ENCODE data around the gene DPP3.

The DPP3 gene

DNA sequence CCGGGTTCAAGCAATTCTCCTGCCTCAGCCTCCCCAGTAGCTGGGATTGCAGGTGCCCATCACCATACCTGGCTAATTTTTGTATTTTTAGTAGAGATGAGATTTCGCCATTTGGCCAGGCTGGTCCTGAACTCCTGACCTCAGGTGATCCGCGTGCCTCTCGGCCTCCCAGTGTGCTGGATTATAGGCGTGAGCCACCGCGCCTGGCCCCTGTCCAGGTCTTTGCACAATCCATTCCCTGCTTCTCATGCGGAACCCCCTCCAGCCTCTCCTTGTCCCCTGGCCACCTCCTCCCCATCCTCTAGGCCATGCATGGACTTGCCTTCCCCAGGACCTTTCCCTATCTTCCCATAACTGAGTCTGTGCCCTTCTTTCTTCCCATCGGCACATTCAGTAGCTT is 8.7 kb downstream of the DPP3 start:
- DNase-seq, result no peak

DNA sequence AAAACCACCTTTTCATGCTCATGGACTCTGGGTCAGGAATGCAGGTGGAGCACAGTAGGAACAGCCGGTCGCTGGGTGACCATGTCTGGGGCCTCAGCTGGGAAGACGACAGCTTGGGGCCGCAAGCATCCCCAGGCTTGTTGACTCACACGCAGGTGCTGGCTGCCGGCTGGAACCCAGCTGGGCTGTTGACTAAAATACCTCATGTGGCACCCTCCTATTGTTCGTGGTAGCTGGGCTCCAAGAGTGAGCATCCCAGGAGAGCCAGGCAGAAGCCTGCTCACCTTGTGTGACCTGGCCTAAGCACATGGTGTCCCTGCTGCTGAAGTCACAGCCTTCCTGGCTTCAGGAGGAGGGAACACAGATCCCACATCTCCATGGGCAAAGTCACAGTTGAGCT is 9.4 kb downstream of the DPP3 start:
- DNase-seq, result no peak

DNA sequence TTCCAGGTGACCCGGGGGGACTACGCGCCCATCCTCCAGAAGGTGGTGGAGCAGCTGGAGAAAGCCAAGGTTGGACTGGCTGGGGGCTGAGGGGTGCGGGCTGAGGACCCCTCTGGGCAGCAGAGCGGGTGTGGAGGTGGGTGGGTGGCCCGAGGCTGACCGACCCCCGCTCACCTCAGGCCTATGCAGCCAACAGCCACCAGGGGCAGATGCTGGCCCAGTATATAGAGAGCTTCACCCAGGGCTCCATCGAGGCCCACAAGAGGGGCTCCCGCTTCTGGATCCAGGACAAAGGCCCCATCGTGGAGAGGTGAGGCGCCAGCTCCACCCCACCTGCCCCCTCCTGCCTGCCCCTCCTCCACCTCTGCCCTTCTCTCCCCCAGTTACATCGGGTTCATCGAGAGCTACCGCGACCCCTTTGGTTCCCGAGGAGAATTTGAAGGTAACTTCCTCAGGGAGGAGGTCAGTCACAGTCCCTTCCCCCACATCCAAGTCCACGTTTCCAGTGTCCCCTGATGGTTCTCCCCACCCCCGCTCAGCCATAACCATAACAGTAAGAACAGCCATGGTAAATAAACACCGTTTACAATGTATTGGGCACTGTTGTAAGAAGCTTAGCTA is 11.2 kb downstream of the DPP3 start:
- DNase-seq, result no peak

DNA sequence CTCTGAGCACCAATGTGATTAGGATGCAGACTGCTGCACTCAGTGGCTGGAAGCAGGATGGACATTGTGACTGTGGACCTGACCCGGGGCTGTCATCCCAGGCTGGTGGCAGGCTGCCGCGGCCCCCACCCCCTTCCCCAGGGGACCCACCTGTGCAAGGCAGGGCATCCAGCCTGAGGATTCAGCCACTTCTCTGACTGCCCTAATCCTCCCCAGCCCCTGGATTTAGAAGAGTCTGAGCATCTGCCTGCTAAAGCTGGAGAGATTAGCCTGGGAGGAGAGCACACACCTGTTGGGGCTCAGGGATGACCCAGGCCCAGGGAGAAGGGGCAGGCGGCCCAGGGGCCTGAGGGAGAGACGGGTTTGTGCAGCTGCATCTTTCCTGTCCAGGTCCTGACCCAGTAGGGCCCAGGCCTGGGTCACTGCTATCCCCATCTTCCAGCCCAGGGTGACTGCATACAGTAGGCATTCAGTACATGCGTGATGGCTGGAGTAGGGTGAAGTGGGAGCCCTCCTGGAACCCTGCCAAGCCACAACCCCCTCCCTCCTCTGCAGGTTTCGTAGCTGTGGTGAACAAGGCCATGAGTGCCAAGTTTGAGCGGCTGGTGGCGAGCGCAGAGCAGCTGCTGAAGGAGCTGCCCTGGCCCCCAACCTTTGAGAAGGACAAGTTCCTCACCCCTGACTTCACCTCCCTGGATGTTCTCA is 12.1 kb downstream of the DPP3 start:
- no peak for DNase-seq

DNA sequence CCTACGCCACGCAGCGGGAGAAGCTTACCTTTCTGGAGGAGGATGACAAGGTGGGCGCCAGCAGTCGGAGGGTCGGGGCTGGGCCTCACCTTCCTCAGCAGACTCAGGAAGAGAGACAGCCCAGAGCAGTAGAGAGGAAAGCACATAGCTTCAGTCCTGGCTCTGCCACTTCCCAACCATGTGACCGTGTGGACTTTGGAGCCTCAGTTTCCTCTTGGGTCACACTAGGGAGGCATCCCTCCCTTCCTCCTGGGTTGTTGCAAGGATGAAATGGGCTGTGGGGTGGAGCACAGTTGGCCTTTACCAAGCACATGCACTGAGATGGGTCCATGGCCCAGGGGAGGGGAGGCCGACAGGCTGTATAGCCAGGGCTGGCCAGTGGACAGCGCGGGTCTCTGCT is 12.9 kb downstream of the DPP3 start:
- DNase-seq, result no peak

- DNase-seq, result no peak
These were observed 14.2 kb downstream of the DPP3 start for GRCh38 chr11:66494458-66494857.

DNA sequence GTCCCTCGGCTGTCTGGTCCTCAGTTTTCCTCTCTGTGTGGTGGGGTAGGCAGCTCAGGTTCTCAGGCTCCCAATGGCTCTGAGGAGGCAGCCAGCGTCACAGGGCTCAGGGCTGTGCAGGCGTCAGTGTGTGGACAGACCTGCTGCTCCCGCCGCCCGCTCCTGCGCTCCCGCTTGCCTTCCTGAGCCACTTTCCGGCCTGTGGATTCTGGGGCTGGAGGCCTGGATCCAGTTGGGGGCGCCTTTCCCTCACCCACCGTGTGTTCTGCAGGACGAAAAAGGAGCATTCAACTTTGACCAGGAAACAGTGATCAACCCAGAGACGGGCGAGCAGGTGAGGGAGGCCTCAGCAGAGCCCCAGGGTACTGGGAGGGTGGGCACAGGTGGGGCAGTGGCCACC is 14.7 kb downstream of the DPP3 start:
- no peak for DNase-seq

GRCh38 chr11:66495401-66495854 is 15.2 kb downstream of the DPP3 start:
- DNase-seq, result no peak

- no peak for DNase-seq
These were observed 17.0 kb downstream of the DPP3 start for GRCh38 chr11:66497206-66497605.

GRCh38 chr11:66498506-66498905 is 18.3 kb downstream of the DPP3 start:
- no peak for DNase-seq

DNA sequence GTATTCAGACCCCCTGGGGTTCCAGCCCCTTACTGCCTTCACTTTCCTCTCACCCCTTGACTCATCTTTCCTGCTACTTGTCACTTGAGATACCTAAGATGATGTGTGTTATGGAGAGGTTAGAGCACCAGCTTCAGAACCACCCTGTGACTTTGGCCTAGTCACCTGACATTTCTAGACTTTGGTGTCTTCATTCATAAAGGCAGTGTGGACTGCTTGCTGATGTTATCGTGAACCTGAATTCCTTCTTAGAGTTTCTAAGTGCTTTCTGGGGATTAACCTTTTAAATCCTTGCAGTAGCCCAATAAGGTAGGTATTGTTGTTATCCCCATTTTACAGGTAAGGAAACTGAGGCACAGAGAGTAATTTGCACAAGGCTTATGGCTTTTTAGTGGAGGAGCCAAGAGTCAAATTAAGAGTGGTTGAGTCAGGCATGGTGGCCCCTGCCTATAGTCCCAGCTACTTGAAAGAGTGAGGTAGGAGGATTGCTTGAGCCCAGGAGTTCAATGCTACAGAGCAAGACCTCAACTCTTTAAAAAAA is 25.1 kb downstream of the DPP3 start:
- DNase-seq, result no peak

- no peak for DNase-seq
These were observed 28.9 kb downstream of the DPP3 start for GRCh38 chr11:66509131-66509561.

DNA sequence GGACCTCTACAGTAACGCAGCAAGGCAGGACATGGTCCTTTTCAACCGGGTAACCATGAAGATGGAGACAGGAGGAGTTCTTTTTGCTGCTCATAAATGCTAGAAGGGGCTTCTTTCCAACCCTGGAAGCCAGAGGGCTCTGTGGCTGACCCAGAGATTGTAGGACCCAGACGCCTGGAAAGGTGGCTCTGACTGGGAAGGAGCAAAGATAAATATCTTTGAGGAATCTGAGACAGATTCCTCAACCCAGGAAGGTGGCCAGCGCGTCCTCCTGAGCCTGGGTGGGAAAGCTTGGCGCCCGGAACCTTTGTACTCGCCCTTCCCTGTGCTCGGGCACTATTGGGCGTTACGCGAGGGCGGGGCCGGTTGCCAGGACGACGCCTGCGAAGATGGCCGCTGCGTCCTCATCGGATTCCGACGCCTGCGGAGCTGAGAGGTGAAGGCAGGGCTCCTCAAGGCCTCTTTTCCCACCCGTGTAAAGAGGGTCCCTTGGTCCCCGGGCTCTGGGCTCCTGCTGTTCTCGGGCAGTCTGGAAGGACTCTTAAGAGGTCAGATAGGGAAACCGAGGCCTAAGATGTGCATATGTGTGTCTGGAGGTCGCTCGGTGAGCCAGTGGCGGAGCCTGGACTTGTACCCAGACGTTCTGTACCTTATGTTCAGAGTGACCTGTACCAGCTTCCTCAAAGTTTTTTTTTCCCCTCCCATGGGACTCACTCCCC is 30.2 kb downstream of the DPP3 start, which contains the start of gene BBS1:
BBS1 (plus strand) TSS at position 365 of the 719 bp plus-strand sequence; CDS start at position 390, 25 bp downstream.
- peak; percentile 66 to 92 for DNase-seq

DNA sequence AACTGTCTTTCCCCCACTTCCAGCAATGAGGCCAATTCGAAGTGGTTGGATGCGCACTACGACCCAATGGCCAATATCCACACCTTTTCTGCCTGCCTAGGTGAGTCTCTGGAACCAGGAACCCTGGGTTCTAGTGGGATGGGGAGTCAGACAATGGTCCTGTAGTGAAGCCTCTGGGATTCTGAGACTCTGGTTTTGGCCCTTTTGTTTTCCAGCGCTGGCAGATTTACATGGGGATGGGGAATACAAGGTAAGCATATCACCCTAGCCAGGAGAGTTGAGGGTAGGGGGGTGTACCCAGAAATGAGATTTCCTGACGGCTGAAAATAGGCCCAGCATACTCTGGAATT is 30.7 kb downstream of the DPP3 start:
- no peak for DNase-seq

DNA sequence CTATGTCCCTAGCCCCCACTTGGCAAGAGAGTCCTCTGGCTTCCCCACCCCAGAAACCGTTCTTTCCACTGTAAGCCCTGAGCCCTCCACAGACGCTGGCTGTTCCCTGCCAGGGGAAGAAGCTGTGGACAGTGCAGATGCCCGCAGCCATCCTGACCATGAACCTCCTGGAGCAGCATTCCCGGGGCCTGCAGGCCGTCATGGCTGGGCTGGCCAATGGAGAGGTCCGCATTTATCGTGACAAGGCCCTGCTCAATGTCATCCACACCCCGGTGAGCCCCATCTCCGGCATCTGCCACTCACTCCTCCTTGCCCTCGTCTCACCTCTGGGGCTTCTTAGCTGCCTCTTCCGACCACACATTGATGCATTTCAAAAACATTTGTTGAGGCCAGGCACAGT is 43.4 kb downstream of the DPP3 start:
- DNase-seq, result no peak

DNA sequence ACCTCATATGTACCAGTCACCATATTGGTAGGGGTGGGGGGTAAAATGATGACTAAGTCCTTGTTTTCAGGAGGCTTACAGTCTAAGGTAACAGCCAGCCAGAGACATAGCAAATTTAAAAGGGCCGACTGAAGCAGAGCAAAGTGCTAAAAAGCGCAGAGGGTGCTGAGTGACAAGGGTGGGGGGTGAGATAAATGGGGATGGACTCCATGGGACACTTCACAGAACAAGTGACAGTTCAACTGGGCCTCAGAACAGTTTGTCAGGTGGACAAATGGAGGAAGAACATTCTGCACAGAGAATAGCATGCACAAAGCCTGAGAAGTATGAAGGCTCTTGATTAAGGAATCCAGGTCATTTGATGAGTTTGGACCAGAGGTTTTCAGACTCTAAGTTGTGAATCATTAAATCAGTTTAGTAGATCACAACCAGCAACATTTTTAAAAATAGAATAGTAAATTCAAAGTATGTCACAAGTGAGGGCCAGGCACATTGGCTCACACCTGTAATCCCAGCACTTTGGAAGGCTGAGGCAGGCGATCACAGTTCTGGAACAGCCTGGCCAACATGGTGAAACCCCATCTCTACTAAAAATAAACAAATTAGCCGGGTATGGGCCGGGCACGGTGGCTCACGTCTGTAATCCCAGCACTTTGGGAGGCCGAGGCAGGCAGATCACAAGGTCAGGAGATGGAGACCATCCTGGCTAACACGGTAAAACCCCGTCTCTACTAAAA is 44.2 kb downstream of the DPP3 start:
- no peak for DNase-seq

DNA sequence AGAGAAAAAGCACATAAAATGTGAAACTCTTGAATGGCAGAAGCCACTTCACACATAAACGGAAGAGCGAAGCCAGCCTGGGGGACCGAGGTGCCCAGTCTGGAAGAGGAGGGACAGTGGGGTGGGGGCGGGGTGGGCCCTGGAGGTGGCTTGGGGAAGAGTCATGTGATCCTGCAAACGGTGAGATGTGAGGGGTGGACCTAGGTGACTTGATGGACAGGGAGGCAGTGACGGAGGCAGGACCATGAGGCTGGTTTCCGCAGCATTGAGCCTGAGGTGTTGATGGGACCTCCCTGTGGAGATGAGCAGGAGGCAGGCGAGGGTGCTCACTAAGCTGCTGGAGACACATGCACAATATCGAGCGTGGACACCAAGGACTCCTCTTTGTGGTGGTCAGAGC is 48.8 kb downstream of the DPP3 start:
- DNase-seq, result no peak

GRCh38 chr11:66529655-66530054 is 49.4 kb downstream of the DPP3 start:
- DNase-seq, result no peak

DNA sequence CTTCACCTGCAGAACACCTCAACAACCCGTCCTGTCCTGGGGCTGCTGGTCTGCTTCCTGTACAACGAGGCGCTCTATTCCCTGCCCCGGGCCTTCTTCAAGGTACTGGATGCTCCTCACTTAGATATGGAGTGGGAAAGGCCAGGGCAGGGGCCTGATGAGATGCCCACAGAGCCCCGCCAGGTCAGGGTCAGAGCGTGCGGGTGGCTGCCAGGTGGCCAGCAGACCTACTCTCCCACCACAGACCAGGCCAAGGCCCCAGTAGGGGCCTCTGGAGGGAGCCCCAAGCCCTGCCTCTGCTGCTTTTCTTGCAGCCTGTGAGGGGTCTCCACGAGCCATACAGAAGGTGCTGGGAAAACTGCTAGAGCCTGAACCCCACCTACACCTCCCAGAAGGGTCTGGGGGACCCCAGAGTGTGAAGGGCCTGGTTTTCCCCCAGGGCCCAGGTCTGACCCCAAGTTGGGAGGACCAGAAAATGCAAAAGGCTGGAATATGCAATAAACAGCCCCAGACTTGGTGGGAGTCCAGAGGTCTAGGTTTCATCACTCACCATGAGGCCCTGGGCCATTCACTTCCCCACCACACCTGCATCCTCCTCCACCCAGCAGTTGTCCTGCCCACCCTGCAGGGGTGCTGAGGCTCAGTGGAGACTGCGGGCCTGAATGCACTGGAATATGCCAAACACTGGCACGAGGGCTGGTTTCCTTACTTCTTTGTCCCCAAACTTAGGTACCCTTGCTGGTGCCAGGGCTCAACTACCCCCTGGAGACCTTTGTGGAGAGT is 50.9 kb downstream of the DPP3 start:
- DNase-seq, result no peak

- DNase-seq, result no peak
These were observed 51.6 kb downstream of the DPP3 start for GRCh38 chr11:66531841-66532240.

DNA sequence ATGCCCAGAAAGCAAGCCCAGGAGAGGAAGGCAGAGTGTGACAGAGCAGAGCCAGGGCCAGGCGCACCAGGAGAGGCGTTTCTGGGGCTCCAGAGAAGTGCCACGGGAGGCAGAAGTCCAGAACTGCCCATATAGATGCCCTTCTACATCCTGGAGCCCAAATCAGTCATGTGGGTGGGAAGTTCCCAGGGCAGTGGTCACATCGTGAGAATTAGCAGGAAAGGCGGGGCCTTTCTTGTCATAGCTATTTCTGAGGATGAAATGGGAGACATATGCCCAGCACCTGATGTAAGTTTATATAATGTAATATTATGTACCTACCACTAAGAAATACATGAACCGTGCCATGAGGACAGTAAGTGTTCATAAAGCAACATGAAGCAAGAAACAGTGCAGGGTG is 52.5 kb downstream of the DPP3 start:
- DNase-seq, result no peak

DNA sequence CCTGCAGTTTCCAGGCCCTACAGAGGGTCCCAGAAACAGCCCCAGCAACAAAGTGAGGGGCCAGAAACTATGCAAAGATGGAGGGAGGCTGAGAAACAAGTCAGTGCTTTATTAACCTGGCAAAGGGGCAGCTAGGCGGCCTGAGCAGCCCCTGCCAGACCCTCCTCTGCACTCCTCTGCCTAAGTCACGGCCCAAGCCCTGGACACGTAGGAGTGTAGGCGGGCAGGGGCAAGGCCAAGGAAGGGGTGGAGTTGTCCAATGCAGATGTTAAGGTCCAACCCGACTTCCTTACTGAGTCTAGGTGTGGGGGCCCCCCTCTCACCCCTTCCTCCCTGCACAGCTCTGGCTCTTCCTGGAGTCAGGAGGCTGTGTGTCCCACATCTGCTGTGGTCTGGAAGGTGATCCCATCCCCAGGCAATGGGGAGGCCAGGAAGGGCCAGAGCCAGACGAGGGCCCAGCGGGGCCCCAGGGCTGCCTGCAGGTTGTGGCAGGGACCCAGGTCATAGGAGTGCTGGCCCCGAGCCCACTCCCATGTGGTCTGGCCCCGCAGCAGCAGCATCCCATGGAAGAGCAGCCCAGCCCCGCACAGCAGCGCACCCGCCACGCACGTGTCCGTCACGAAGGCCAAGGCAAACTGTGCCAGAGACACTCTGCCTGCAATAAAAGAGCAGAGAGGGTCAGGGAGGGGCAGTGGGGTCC is 59.1 kb downstream of the DPP3 start:
- no peak for DNase-seq

Measured in NCI-H526 (cell line).